GM19193 (cell line): ENCODE results near the gene PLCB1.

Experiments used
- POLR2A ChIP-seq: IDR thresholded peaks from 4 replicates; pipeline ENCODE4 v1.6.1; 2011; ENCODE audit not compliant: insufficient read depth, insufficient read length; ENCODE audit errors: extremely low read depth

Gene PLCB1

GRCh38 chr20:8932192-8933165 lies 800.4 kb downstream of the PLCB1 start:
- TF ChIP-seq POLR2A: no peak

GRCh38 chr20:8933381-8933807 lies 801.3 kb downstream of the PLCB1 start:
- no peak for TF ChIP-seq POLR2A

- TF ChIP-seq POLR2A: no peak
Measured at GRCh38 chr20:8934362-8934761, 802.3 kb downstream of the PLCB1 start.
